H1 (cell line): ENCODE measurements around the gene FDPS.

Experiments used
- CREB1 ChIP-seq: IDR thresholded peaks from 2 replicates; pipeline ENCODE4 v1.6.1; 2012; ENCODE audit warnings: inconsistent platforms
- KDM1A ChIP-seq: fragments of 200-600, 300-600 bp; sonication (generic); IDR thresholded peaks from 2 replicates; pipeline ENCODE4 v1.7.1; 2016; ENCODE audit warnings: mild to moderate bottlenecking, low read length, borderline replicate concordance
- POLR2A ChIP-seq, 2 experiments: IDR thresholded peaks; 1 replicate in 1 of 2; 2 replicates in 1 of 2; pipeline ENCODE4 v1.6.1; 2011; ENCODE audit warnings: low read depth in 2 of 2, low read length in 2 of 2, mild to moderate bottlenecking in 2 of 2; ENCODE audit errors: control extremely low read depth in 1 of 2
- POLR2AphosphoS5 ChIP-seq: IDR thresholded peaks from 2 replicates; pipeline ENCODE4 v1.6.1; 2011; ENCODE audit warnings: low read depth, low read length
- RAD21 ChIP-seq, 2 experiments: IDR thresholded peaks in 1 of 2; conservative IDR thresholded peaks in 1 of 2; 2 replicates each; pipeline ENCODE4 v1.6.1; 2011; ENCODE audit warnings: low read depth in 2 of 2, low read length in 2 of 2, improper control_type of control experiment in 1 of 2, inconsistent platforms in 1 of 2, mild to moderate bottlenecking in 1 of 2, moderate library complexity in 1 of 2
- SIRT6 ChIP-seq: IDR thresholded peaks from one replicate; pipeline ENCODE4 v1.7.1; 2012; ENCODE audit warnings: low read length, inconsistent platforms
- SP2 ChIP-seq: IDR thresholded peaks from 2 replicates; pipeline ENCODE4 v1.6.1; 2012; ENCODE audit warnings: mild to moderate bottlenecking, low read length, inconsistent platforms
- TF ChIP-seq, protein P1 (sequence below), 3 experiments: IDR thresholded peaks; 1 replicate in 2 of 3; 2 replicates in 1 of 3; pipeline versions ENCODE4 v1.5.1 to v1.6.1; 2011; ENCODE audit warnings: low read length in 3 of 3, mild to moderate bottlenecking in 3 of 3, inconsistent platforms in 2 of 3, low read depth in 1 of 3, moderate library complexity in 1 of 3; ENCODE audit not compliant: insufficient read depth in 1 of 3; ENCODE audit errors: control extremely low read depth in 1 of 3
- TF ChIP-seq, protein P2 (sequence below): IDR thresholded peaks from 2 replicates; pipeline ENCODE4 v1.6.1; 2012; ENCODE audit warnings: inconsistent platforms

DNA sequence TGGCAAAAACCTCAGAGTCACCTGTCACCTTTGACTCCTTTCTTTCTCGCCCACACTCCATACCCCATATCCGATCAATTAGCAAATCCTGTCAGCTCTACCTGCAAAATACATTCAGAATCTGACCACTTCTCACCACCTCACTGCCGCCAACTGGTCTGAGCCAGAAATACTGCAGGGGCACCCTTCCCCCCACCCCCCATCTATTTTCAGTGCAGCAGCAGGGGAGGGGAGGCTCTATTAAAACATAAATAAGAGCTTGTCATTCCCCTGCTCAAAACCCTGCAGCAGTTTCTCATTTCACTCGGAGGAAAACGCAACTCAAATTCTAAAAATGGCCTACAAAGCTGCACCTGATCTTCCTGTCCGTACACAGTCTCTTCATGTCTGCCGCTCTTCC is 11.3 kb upstream of the FDPS start:
- TF ChIP-seq, protein P1, sequence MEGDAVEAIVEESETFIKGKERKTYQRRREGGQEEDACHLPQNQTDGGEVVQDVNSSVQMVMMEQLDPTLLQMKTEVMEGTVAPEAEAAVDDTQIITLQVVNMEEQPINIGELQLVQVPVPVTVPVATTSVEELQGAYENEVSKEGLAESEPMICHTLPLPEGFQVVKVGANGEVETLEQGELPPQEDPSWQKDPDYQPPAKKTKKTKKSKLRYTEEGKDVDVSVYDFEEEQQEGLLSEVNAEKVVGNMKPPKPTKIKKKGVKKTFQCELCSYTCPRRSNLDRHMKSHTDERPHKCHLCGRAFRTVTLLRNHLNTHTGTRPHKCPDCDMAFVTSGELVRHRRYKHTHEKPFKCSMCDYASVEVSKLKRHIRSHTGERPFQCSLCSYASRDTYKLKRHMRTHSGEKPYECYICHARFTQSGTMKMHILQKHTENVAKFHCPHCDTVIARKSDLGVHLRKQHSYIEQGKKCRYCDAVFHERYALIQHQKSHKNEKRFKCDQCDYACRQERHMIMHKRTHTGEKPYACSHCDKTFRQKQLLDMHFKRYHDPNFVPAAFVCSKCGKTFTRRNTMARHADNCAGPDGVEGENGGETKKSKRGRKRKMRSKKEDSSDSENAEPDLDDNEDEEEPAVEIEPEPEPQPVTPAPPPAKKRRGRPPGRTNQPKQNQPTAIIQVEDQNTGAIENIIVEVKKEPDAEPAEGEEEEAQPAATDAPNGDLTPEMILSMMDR (IDR thresholded peaks at IDR 0.05; ENCODE audit: control extremely low read depth in 1 of 3, insufficient read depth in 1 of 3, low read depth in 1 of 3, low read length in 3 of 3), result no peak
- TF ChIP-seq SIRT6, result no peak
- no peak for TF ChIP-seq POLR2A (IDR thresholded peaks at IDR 0.05; ENCODE audit: control extremely low read depth in 1 of 2, low read depth in 2 of 2, low read length in 2 of 2)
- TF ChIP-seq, protein P2, sequence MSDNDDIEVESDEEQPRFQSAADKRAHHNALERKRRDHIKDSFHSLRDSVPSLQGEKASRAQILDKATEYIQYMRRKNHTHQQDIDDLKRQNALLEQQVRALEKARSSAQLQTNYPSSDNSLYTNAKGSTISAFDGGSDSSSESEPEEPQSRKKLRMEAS, result no peak
- TF ChIP-seq KDM1A, result no peak
- no peak for TF ChIP-seq POLR2AphosphoS5
- TF ChIP-seq CREB1, result no peak
- TF ChIP-seq SP2, result no peak
- no peak for TF ChIP-seq RAD21 (IDR thresholded peaks at IDR 0.05 in 1 of 2, conservative IDR thresholded peaks at IDR 0.05 in 1 of 2; ENCODE audit: low read depth in 2 of 2, low read length in 2 of 2)
